Osteoblast (primary cell): ENCODE results near the gene KDM1B. TPM values are rescaled to one million over a fixed set of nuclear protein-coding genes. Genes with fewer than 3 reads are reported as not detected.
A peak's percentile ranks its signal among the peaks of the same experiment; 100 is the strongest.

Experiments
- DNase-seq: peaks from one replicate; pipeline ENCODE4 v3.0.0; 2011; ENCODE audit warnings: low spot score, mixed read lengths; ENCODE audit not compliant: insufficient read length; ENCODE audit errors: missing footprints
- H2AFZ ChIP-seq: 2 replicates; pipeline ENCODE4 v1.6.0; 2011; ENCODE audit warnings: mild to moderate bottlenecking, low read length
- H3K27ac ChIP-seq: 2 replicates; pipeline ENCODE4 v1.5.1; 2011; ENCODE audit warnings: mild to moderate bottlenecking, low read depth, low read length, moderate library complexity
- H3K27me3 ChIP-seq: 2 replicates; pipeline ENCODE4 v1.6.0; 2012; ENCODE audit warnings: mild to moderate bottlenecking, control low read depth, inconsistent platforms, low read length, moderate library complexity; ENCODE audit not compliant: insufficient read depth
- H3K36me3 ChIP-seq: 2 replicates; pipeline ENCODE4 v1.5.1; 2011; ENCODE audit warnings: mild to moderate bottlenecking, low read length, control low read depth, moderate library complexity; ENCODE audit not compliant: insufficient read depth
- H3K4me1 ChIP-seq: 2 replicates; pipeline ENCODE4 v1.5.1; 2011; ENCODE audit warnings: mild to moderate bottlenecking, low read length, control low read depth, moderate library complexity; ENCODE audit not compliant: insufficient read depth
- H3K4me2 ChIP-seq: 2 replicates; pipeline ENCODE4 v1.6.0; 2011; ENCODE audit warnings: mild to moderate bottlenecking, low read length; ENCODE audit not compliant: insufficient read depth
- H3K4me3 ChIP-seq: fragments of 200-600 bp; sonication (generic); 3 replicates; pipeline ENCODE4 v1.5.1; 2012; ENCODE audit warnings: mild to moderate bottlenecking, low read length, inconsistent platforms; ENCODE audit not compliant: insufficient read depth
- H3K79me2 ChIP-seq: 2 replicates; pipeline ENCODE4 v1.6.0; 2012; ENCODE audit warnings: mild to moderate bottlenecking, low read length, control low read depth, inconsistent platforms; ENCODE audit not compliant: insufficient read depth
- H3K9me3 ChIP-seq: 2 replicates; pipeline ENCODE4 v1.5.1; 2011; ENCODE audit warnings: low read depth, low read length, control low read depth
- H4K20me1 ChIP-seq: 2 replicates; pipeline ENCODE4 v1.6.0; 2012; ENCODE audit warnings: mild to moderate bottlenecking, low read length, control low read depth; ENCODE audit not compliant: insufficient read depth
- CTCF ChIP-seq: IDR thresholded peaks from 2 replicates; pipeline ENCODE4 v1.5.1; 2011; ENCODE audit warnings: mild to moderate bottlenecking, low read depth, low read length, moderate library complexity; ENCODE audit errors: extremely low read depth
- total RNA-seq: library from RNA; depleted of rRNA; stranded (reverse); fragments of >200 nt; gene quantifications from 2 replicates; pipeline ENCODE4 v1.2.3, GENCODE V29; 2012

The KDM1B gene
- total RNA-seq, 1 donor: 17.7 TPM

GRCh38 chr6:18264923-18265377, 109.7 kb downstream of the KDM1B start:
- Histone ChIP-seq H3K4me1 (peaks cover 29% of the 10 kb centered on the region), H2AFZ (peak overlapping the region; percentile 92), H3K4me3 (peak overlapping the region; percentile 92), H3K27me3 (no peaks in the 10 kb centered on the region), H3K9me3 (no peaks in the 10 kb centered on the region), H3K36me3 (no peaks in the 10 kb centered on the region), H4K20me1 (peaks cover 7% of the 10 kb centered on the region), H3K4me2 (peak overlapping the region; percentile 82), H3K27ac (peak overlapping the region; percentile 59), H3K79me2 (peaks cover 41% of the 10 kb centered on the region)
- DNase-seq: no peak
- TF ChIP-seq CTCF: no peak

- H4K20me1 ChIP-seq: peaks cover 6% of the 10 kb centered on the region
- H3K4me3 ChIP-seq: no peak overlapping the region
- no peak for TF ChIP-seq CTCF
- H3K27me3 ChIP-seq: no peaks in the 10 kb centered on the region
- H3K4me1 ChIP-seq: peaks cover 19% of the 10 kb centered on the region
- H3K27ac ChIP-seq: no peak overlapping the region
- H3K36me3 ChIP-seq: no peaks in the 10 kb centered on the region
- no peak overlapping the region for H3K4me2 ChIP-seq
- peaks cover 31% of the 10 kb centered on the region for H3K79me2 ChIP-seq
- H2AFZ ChIP-seq: no peak overlapping the region
- no peaks in the 10 kb centered on the region for H3K9me3 ChIP-seq
- no peak for DNase-seq
Observed at GRCh38 chr6:18265787-18266522, 110.7 kb downstream of the KDM1B start.

GRCh38 chr6:18266523-18266912, 111.3 kb downstream of the KDM1B start:
- DNase-seq: no peak
- Histone ChIP-seq H3K9me3 (no peaks in the 10 kb centered on the region), H3K27me3 (no peaks in the 10 kb centered on the region), H3K36me3 (no peaks in the 10 kb centered on the region), H3K79me2 (peaks cover 25% of the 10 kb centered on the region), H3K4me3 (no peak overlapping the region), H2AFZ (no peak overlapping the region), H4K20me1 (peaks cover 4% of the 10 kb centered on the region), H3K4me1 (peaks cover 14% of the 10 kb centered on the region), H3K4me2 (no peak overlapping the region), H3K27ac (no peak overlapping the region)
- TF ChIP-seq CTCF: no peak

GRCh38 chr6:18268066-18268465, 112.8 kb downstream of the KDM1B start:
- DNase-seq: no peak
- Histone ChIP-seq H2AFZ (no peak overlapping the region), H3K36me3 (no peaks in the 10 kb centered on the region), H3K4me2 (no peak overlapping the region), H3K4me3 (no peak overlapping the region), H3K27ac (no peak overlapping the region), H3K9me3 (no peaks in the 10 kb centered on the region), H3K4me1 (no peaks in the 10 kb centered on the region), H3K79me2 (peaks cover 9% of the 10 kb centered on the region), H3K27me3 (no peaks in the 10 kb centered on the region), H4K20me1 (no peaks in the 10 kb centered on the region)
- no peak for TF ChIP-seq CTCF
